ENCODE measurements around the gene GMIP.

GMIP gene

GRCh38 chr19:19656451-19657396, 13.3 kb upstream of the GMIP start:
- DNase-seq = no peak

- DNase-seq = no peak
Measured at GRCh38 chr19:19655641-19656343, 12.3 kb upstream of the GMIP start.

GRCh38 chr19:19655051-19655594, 11.7 kb upstream of the GMIP start:
- no peak for DNase-seq

GRCh38 chr19:19654441-19654840, 11.0 kb upstream of the GMIP start:
- DNase-seq = no peak

GRCh38 chr19:19653597-19654147, 10.2 kb upstream of the GMIP start:
- DNase-seq = no peak

- DNase-seq = no peak
Measured at GRCh38 chr19:19652482-19653295, 9.2 kb upstream of the GMIP start.

- DNase-seq = no peak
Measured at GRCh38 chr19:19651076-19651475, 7.6 kb upstream of the GMIP start.

- no peak for DNase-seq
Measured at GRCh38 chr19:19650331-19650730, 6.9 kb upstream of the GMIP start.

- no peak for DNase-seq
Measured at GRCh38 chr19:19649580-19649995, 6.1 kb upstream of the GMIP start.

GRCh38 chr19:19649155-19649554, 5.7 kb upstream of the GMIP start:
- DNase-seq = no peak

- DNase-seq = no peak
Measured at GRCh38 chr19:19647037-19647835, 3.8 kb upstream of the GMIP start.

- DNase-seq = no peak
Measured at GRCh38 chr19:19645233-19645870, 1.9 kb upstream of the GMIP start.

GRCh38 chr19:19644054-19644388, 564 bp upstream of the GMIP start:
- no peak for DNase-seq

GRCh38 chr19:19642506-19643157, 825 bp downstream of the GMIP start:
- DNase-seq = no peak

GRCh38 chr19:19637523-19638251, 5.8 kb downstream of the GMIP start:
- DNase-seq = no peak

- DNase-seq = no peak
Measured at GRCh38 chr19:19637186-19637522, 6.3 kb downstream of the GMIP start.

- no peak for DNase-seq
Measured at GRCh38 chr19:19636573-19637185, 6.8 kb downstream of the GMIP start.

- DNase-seq = no peak
Measured at GRCh38 chr19:19635313-19635702, 8.1 kb downstream of the GMIP start.

GRCh38 chr19:19634516-19635312, 8.7 kb downstream of the GMIP start:
- no peak for DNase-seq
